Left lung (tissue), 10 donors: ENCODE data around the gene SMPD1. TPM values are rescaled to one million over a fixed set of nuclear protein-coding genes. Genes with fewer than 3 reads are reported as not detected.

Source experiments
- ATAC-seq: fragments of 200-7000 bp; cut with Tn5 transposase; one replicate; pipeline ENCODE4 v1.9.1; 2020; ENCODE audit warnings: moderate library complexity
- DNase-seq, 4 donors: peaks; one replicate each; pipeline ENCODE4 v3.0.0-alpha.2; 2013 to 2020
- H3K27ac ChIP-seq, 2 donors: fragments of 200-600 bp; sonication (generic) in 1 of 2; one replicate each; pipeline versions ENCODE4 v1.5.0 to v1.8.0; 2020 to 2021
- H3K27me3 ChIP-seq, 2 donors: fragments of 200-600 bp; sonication (generic) in 1 of 2; one replicate each; pipeline versions ENCODE4 v1.5.0 to v1.8.0; 2020 to 2021
- H3K36me3 ChIP-seq, 2 donors: fragments of 200-600 bp; sonication (generic) in 1 of 2; one replicate each; pipeline versions ENCODE4 v1.5.0 to v1.8.0; 2020 to 2021
- H3K4me1 ChIP-seq, 2 donors: fragments of 200-600 bp; one replicate each; pipeline ENCODE4 v1.8.0; 2021
- H3K4me3 ChIP-seq, 2 donors: fragments of 200-600 bp; sonication (generic) in 1 of 2; one replicate each; pipeline versions ENCODE4 v1.5.0 to v1.8.0; 2020 to 2021; ENCODE audit warnings: mild to moderate bottlenecking in 1 of 2
- H3K9me3 ChIP-seq, 2 donors: fragments of 200-600 bp; sonication (generic) in 1 of 2; one replicate each; pipeline versions ENCODE4 v1.5.0 to v1.8.0; 2020 to 2021
- intact Hi-C, 2 donors: fragments of 100-400 bp; cut with DNase I; formaldehyde crosslinking; loops; one replicate each; pipeline versions ENCODE4 v1.11.2 to v1.14.2; 2022
- polyA plus RNA-seq, 6 donors: library from polyadenylated mRNA; unstranded; fragments of 120-200 nt; gene quantifications; one replicate each; pipeline ENCODE4 v1.2.1, GENCODE V29; 2013; ENCODE audit not compliant: insufficient read length in 6 of 6
- total RNA-seq, 2 donors: library from RNA; stranded (reverse); fragmentation: NEBNext Ultra II Directional; extraction: Animal tissue kit (Norgen Biotek cat#: 25700); gene quantifications; one replicate each; pipeline ENCODE4 v1.2.1, GENCODE V29; 2021
- TF ChIP-seq, protein P1 (sequence below), 2 donors: fragments of 200-600 bp; sonication (generic) in 1 of 2; IDR thresholded peaks; one replicate each; pipeline versions ENCODE4 v1.5.0 to v1.8.0; 2021; ENCODE audit warnings: antibody characterized with exemption in 2 of 2
- donor health status: DM: no; HTN: yes; CAD: no.
- donor health status: DM: no; HTN: no; CAD: no.

Gene SMPD1
- total and polyA plus RNA-seq, 8 donors = 18.6 to 79.3 (median 24.1) TPM

GRCh38 chr11:6393989-6394670, 3.9 kb downstream of the SMPD1 start:
- Histone ChIP-seq H3K27ac (no peak overlapping the region), H3K36me3 (peaks cover 0 to 16% of the 10 kb centered on the region in 2 donors), H3K4me3 (no peak overlapping the region), H3K9me3 (no peaks in the 10 kb centered on the region), H3K27me3 (no peaks in the 10 kb centered on the region), H3K4me1 (peaks cover 16 to 23% of the 10 kb centered on the region in 2 donors)
- intact Hi-C loops = no loop called here
- no peak for DNase-seq
- ATAC-seq = no peak
- TF ChIP-seq, protein P1, sequence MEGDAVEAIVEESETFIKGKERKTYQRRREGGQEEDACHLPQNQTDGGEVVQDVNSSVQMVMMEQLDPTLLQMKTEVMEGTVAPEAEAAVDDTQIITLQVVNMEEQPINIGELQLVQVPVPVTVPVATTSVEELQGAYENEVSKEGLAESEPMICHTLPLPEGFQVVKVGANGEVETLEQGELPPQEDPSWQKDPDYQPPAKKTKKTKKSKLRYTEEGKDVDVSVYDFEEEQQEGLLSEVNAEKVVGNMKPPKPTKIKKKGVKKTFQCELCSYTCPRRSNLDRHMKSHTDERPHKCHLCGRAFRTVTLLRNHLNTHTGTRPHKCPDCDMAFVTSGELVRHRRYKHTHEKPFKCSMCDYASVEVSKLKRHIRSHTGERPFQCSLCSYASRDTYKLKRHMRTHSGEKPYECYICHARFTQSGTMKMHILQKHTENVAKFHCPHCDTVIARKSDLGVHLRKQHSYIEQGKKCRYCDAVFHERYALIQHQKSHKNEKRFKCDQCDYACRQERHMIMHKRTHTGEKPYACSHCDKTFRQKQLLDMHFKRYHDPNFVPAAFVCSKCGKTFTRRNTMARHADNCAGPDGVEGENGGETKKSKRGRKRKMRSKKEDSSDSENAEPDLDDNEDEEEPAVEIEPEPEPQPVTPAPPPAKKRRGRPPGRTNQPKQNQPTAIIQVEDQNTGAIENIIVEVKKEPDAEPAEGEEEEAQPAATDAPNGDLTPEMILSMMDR (IDR thresholded peaks at IDR 0.05) = no peak

GRCh38 chr11:6395470-6396060, 5.3 kb downstream of the SMPD1 start:
- Histone ChIP-seq H3K36me3 (peaks cover 0 to 17% of the 10 kb centered on the region in 2 donors), H3K4me3 (no peak overlapping the region), H3K9me3 (no peaks in the 10 kb centered on the region), H3K27me3 (no peaks in the 10 kb centered on the region), H3K4me1 (peaks cover 16% of the 10 kb centered on the region in 2 donors), H3K27ac (no peak overlapping the region)
- ATAC-seq = no peak
- intact Hi-C loops = no loop called here
- TF ChIP-seq, protein P1 (IDR thresholded peaks at IDR 0.05) = no peak
- no peak for DNase-seq

DNA sequence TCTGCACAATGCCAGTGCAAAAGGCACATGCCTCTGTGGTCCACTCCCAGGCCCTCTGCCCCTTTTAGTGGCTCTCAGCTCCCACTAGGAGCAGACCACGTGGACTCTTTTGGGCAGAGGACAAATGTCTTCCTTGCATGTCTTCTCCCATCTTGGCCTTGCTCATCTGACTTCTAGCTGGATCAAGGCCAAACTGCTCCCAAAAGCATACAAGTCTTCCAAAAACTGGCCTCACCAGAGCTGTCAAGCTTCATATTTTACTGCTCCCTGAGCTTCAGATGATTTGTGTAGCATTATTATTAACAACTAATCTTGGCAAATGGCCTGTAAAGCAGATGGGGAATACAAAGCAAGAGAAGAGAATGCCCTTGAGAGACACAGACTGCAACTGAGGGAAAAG, 6.9 kb downstream of the SMPD1 start:
- no peak for ATAC-seq
- intact Hi-C loops = no loop called here
- TF ChIP-seq, protein P1 (IDR thresholded peaks at IDR 0.05) = no peak
- H3K4me3 ChIP-seq = no peak overlapping the region
- peaks cover 0 to 23% of the 10 kb centered on the region in 2 donors for H3K36me3 ChIP-seq
- DNase-seq = no peak
- peak overlapping the region; percentile 5 to 35 for H3K27ac ChIP-seq
- H3K9me3 ChIP-seq = no peaks in the 10 kb centered on the region
- H3K4me1 ChIP-seq = peaks cover 3 to 12% of the 10 kb centered on the region in 2 donors
- no peaks in the 10 kb centered on the region for H3K27me3 ChIP-seq

- DNase-seq (no peak), ATAC-seq (peak; percentile 87)
- Histone ChIP-seq H3K27ac (peak overlapping the region; percentile 5 to 35), H3K27me3 (no peaks in the 10 kb centered on the region), H3K36me3 (peaks cover 0 to 23% of the 10 kb centered on the region in 2 donors), H3K4me1 (peaks cover 0 to 12% of the 10 kb centered on the region in 2 donors), H3K9me3 (no peaks in the 10 kb centered on the region), H3K4me3 (no peak overlapping the region)
- TF ChIP-seq, protein P1 (IDR thresholded peaks at IDR 0.05) = no peak
- intact Hi-C loops = no loop called here
Observed at GRCh38 chr11:6397636-6398035, 7.4 kb downstream of the SMPD1 start.
